C4-2B (cell line): ENCODE measurements around the gene PREX1.

Experiments used
- CTCF ChIP-seq: fragments of 450-650 bp; conservative IDR thresholded peaks from 2 replicates; pipeline ENCODE4 v1.5.1; 2017; ENCODE audit warnings: mild to moderate bottlenecking
- ZFX ChIP-seq: fragments of 450-650 bp; IDR thresholded peaks from 2 replicates; pipeline ENCODE4 v1.6.1; 2017

- TF ChIP-seq CTCF = no peak
- no peak for TF ChIP-seq ZFX
These were observed 2.1 kb upstream of the PREX1 start for GRCh38 chr20:48829940-48830339.
